Jurkat, Clone E6-1 (cell line): ENCODE results near the gene P2RX6.
"Not testable (repeated sequence)": the region's sequence is repeated elsewhere in the genome, so short reads cannot be mapped to it uniquely, and the experiment has no call there.

Experiments
- DNase-seq: peaks from one replicate; pipeline ENCODE4 v3.0.0-alpha.2; 2011; ENCODE audit warnings: low read depth, low spot score
- H3K4me3 ChIP-seq: 2 replicates; pipeline ENCODE4 v1.5.1; 2011; ENCODE audit warnings: mild to moderate bottlenecking, low read length, control low read depth, moderate library complexity

P2RX6 gene

DNA sequence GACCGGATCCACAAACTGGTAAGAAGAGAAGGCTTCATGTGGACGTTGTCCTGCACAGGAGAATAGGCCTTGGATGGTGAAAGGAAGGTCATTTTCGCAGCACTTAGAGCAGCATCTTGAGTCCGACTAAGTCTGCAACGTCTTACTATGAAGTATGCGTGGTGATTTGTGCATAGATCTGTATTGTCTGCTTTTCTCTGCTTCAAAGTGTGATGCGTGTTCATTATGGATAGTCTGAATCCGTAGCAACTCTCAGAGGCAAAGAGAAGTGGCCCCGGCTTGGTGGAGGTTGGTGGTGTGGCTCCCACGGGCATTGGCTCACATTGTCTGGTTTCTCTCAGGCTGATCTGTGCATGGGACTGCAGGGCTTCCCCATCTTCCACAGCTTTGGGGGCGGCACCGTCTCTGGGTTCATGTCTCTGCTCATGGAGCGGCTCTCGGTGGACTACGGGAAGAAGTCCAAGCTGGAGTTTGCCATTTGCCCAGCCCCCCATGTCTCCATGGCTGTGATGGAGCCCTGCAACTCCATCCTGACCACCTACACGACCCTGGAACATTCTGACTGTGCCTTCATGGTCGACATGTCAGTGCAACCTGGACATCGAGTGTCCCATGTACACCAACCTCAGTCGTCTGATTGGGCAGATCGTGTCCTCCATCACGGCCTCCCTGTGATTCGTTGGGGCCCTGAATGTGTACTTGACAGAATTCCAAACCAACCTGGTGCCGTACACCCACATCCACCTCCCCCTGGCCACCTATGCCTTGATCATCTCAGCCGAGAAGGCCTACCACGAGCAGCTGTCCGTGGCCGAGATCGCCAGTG is 52.3 kb downstream of the P2RX6 start:
- no peak overlapping the region for H3K4me3 ChIP-seq
- DNase-seq: no peak

- no peak overlapping the region for H3K4me3 ChIP-seq
- no peak for DNase-seq
These were observed 53.1 kb downstream of the P2RX6 start for GRCh38 chr22:21067901-21068680.

GRCh38 chr22:21068681-21069276 is 53.8 kb downstream of the P2RX6 start:
- DNase-seq: no peak
- no peak overlapping the region for H3K4me3 ChIP-seq

GRCh38 chr22:21069375-21069774 is 54.4 kb downstream of the P2RX6 start:
- H3K4me3 ChIP-seq: no peak overlapping the region
- no peak for DNase-seq

DNA sequence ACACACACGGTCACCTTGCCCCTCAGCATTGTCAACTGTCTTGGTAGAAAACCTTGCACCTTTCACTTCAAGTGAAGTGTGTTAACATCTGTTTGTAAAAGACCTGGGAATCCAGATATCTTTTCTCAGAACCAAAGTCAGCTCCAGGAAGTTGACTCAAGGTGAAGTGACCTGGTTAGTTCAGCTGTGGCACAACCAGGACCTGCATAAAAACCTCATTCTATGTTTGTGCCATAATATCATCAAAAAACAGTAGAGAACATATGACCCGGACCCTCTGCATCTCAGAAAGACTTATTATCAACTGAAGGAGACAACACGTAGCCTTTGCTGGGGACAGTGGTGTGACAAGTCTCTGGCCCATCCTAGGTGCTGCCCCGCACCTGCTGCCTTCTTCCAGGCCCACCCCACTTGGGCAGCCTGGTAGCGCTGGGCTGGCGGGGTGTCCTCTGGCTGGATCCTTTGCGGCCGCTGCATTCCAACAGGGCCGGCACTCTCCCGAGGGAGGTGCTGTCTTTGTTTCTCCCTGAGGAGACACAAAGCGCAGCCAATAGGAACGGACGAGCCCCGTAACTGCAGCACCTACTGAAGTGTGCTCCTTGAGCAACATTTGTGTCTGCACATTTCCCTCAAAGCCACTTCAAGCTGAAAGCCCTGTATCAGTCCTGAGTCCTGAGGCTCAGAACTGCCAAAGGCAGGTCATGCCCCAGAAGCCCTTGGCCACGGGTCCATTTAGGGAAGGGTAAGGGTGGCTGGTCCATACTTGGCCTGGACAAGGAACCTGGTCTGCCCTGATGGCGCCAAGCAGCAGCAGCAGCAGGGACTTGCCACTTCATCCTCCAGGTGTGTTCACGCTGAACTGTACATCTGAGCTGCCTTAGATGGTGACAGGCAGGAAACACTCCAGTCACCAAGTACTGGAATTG is 56.0 kb downstream of the P2RX6 start:
- H3K4me3 ChIP-seq: no peak overlapping the region
- no peak for DNase-seq

DNA sequence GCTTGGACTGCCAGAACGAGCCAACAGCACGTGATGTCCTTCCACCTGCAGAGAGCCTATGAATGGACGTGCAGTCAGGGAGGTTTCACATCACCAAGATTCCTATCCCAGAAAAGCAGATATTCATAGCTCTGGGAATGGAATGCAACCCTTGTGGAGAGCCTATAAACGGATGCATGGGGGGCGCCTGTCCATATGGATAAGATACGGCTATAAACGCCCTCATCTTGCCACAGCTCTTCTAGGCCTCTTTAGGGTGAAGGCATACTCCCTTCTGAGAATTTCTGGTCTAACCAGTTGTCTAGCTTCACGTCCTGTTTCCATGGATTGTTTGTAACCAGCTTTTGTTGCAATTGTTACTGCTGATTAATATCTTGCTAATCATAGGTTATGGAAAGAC is 56.8 kb downstream of the P2RX6 start:
- H3K4me3 ChIP-seq, DNase-seq: not testable (repeated sequence)

DNA sequence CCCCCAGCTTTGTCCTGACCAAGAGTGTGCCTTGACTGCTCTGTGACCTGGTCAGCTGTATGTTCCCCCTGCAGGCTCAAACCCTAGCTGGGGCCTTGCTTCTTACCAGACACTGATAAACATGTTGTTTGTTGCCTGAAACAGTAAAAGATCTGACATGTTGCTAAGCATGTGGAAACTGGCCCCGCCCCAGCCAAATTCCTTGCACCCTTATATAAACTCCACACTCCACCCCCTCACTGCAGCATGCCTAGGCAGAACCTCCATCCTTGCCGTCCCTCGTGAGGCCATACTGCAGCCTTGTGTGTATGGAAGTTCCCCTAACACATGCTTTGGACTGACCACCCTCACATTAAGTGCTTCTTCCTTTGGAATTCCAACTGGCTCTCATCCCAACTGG is 58.1 kb downstream of the P2RX6 start:
- H3K4me3 ChIP-seq: no peak overlapping the region
- DNase-seq: no peak

- DNase-seq: no peak
- no peak overlapping the region for H3K4me3 ChIP-seq
These were observed 58.5 kb downstream of the P2RX6 start for GRCh38 chr22:21073482-21073881.

- H3K4me3 ChIP-seq: no peak overlapping the region
- DNase-seq: no peak
These were observed 59.2 kb downstream of the P2RX6 start for GRCh38 chr22:21074102-21074715.

- DNase-seq: no peak
These were observed 60.7 kb downstream of the P2RX6 start for GRCh38 chr22:21075516-21076138.

GRCh38 chr22:21076912-21077625 is 62.1 kb downstream of the P2RX6 start:
- H3K4me3 ChIP-seq: no peak overlapping the region
- no peak for DNase-seq

More at GRCh38 chr22:21075516-21076138, 60.7 kb downstream of the P2RX6 start:
- no peak overlapping the region for H3K4me3 ChIP-seq
